ENCODE data around the gene PIK3C2B.

- TF ChIP-seq, protein P1, sequence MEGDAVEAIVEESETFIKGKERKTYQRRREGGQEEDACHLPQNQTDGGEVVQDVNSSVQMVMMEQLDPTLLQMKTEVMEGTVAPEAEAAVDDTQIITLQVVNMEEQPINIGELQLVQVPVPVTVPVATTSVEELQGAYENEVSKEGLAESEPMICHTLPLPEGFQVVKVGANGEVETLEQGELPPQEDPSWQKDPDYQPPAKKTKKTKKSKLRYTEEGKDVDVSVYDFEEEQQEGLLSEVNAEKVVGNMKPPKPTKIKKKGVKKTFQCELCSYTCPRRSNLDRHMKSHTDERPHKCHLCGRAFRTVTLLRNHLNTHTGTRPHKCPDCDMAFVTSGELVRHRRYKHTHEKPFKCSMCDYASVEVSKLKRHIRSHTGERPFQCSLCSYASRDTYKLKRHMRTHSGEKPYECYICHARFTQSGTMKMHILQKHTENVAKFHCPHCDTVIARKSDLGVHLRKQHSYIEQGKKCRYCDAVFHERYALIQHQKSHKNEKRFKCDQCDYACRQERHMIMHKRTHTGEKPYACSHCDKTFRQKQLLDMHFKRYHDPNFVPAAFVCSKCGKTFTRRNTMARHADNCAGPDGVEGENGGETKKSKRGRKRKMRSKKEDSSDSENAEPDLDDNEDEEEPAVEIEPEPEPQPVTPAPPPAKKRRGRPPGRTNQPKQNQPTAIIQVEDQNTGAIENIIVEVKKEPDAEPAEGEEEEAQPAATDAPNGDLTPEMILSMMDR (IDR thresholded peaks at IDR 0.05): no peak
- TF ChIP-seq POLR2AphosphoS5 (IDR thresholded peaks at IDR 0.05) (peak; percentile 24 to 68 (median 61)), POLR2A (IDR thresholded peaks at IDR 0.05) (no peak)
Observed at GRCh38 chr1:204506201-204506968, 11.8 kb upstream of the PIK3C2B start.
